Choroid plexus epithelial cell (primary cell): ENCODE data around the gene XRRA1.
A peak's percentile ranks its signal among the peaks of the same experiment; 100 is the strongest.
"Not testable (repeated sequence)": the region's sequence is repeated elsewhere in the genome, so short reads cannot be mapped to it uniquely, and the experiment has no call there.

Experiments
- DNase-seq: peaks from one replicate; pipeline ENCODE4 v3.0.0-alpha.2; 2010; ENCODE audit warnings: low read depth
- H3K4me3 ChIP-seq: 2 replicates; pipeline ENCODE4 v1.5.1; 2011; ENCODE audit warnings: low read depth, mild to moderate bottlenecking, control low read depth, low read length, moderate library complexity
- CTCF ChIP-seq: conservative IDR thresholded peaks from 2 replicates; pipeline ENCODE4 v1.5.1; 2011; ENCODE audit warnings: low read depth, mild to moderate bottlenecking, control low read depth, inconsistent platforms, low read length, moderate library complexity

XRRA1 gene

GRCh38 chr11:74948898-74949752, at the start of gene XRRA1, which contains the start of gene SPCS2:
XRRA1 (minus strand) TSS chr11:74949091; CDS start chr11:74940878, 8,213 bp downstream.
SPCS2 (plus strand) TSS chr11:74949266; CDS start chr11:74949286, 20 bp downstream.
- TF ChIP-seq CTCF = no peak
- peak within 1 kb of the TSS; percentile 96 for H3K4me3 ChIP-seq
- DNase-seq = peak; percentile 99

GRCh38 chr11:74992852-74993251, 44.0 kb upstream of the XRRA1 start:
- no peak for DNase-seq
- no peak overlapping the region for H3K4me3 ChIP-seq
- no peak for TF ChIP-seq CTCF

- H3K4me3 ChIP-seq = no peak overlapping the region
- TF ChIP-seq CTCF = no peak
- no peak for DNase-seq
Measured at GRCh38 chr11:74990941-74991340, 42.0 kb upstream of the XRRA1 start.

- DNase-seq, H3K4me3 ChIP-seq: not testable (repeated sequence)
Measured at GRCh38 chr11:74990150-74990549, 41.3 kb upstream of the XRRA1 start.

GRCh38 chr11:74989260-74989638, 40.4 kb upstream of the XRRA1 start:
- H3K4me3 ChIP-seq = peak overlapping the region; percentile 84
- no peak for TF ChIP-seq CTCF
- peak; percentile 41 for DNase-seq

- no peak for TF ChIP-seq CTCF
- DNase-seq = peak; percentile 76
- peak within 1 kb of the TSS; percentile 84 for H3K4me3 ChIP-seq
Measured at GRCh38 chr11:74988541-74989259, 39.8 kb upstream of the XRRA1 start, which contains the start of gene NEU3. NEU3 (plus strand) TSS chr11:74988933; CDS start chr11:74989061, 128 bp downstream.

- H3K4me3 ChIP-seq = no peak overlapping the region
- DNase-seq = no peak
- TF ChIP-seq CTCF = no peak
Measured at GRCh38 chr11:74984730-74985129, 35.8 kb upstream of the XRRA1 start.
